ENCODE measurements around the gene SNX17. TPM values are rescaled to one million over a fixed set of nuclear protein-coding genes. Genes with fewer than 3 reads are reported as not detected.
"Not testable (repeated sequence)": the region's sequence is repeated elsewhere in the genome, so short reads cannot be mapped to it uniquely, and the experiment has no call there.

The SNX17 gene
- total RNA-seq, 1 experiment from 2014 or later, result 108 TPM

GRCh38 chr2:27421660-27422250, 51.3 kb downstream of the SNX17 start:
- no peaks in the 10 kb centered on the region for H3K9me3 ChIP-seq
- H3K27me3 ChIP-seq (replicated peaks; ENCODE audit: control insufficient read depth, insufficient read depth, low read length), result no peaks in the 10 kb centered on the region
- intact Hi-C loops (cut with micrococcal nuclease; ENCODE audit: unreplicated experiment), result no loop called here
- no peaks in the 10 kb centered on the region for H3K36me3 ChIP-seq (ENCODE audit: control insufficient read depth, insufficient read depth, low read length)
- H3K4me1 ChIP-seq, result peaks cover 13% of the 10 kb centered on the region
- no TSS peak for BruUV-seq (replicated peaks)
- H3K4me3 Mint-ChIP-seq (ENCODE audit: unreplicated experiment), result no peak overlapping the region
- H3K27me3 Mint-ChIP-seq (ENCODE audit: insufficient read depth, unreplicated experiment), result no peaks in the 10 kb centered on the region
- POLR2A ChIA-PET, result no interaction called here
- no peak overlapping the region for H3K27ac Mint-ChIP-seq (ENCODE audit: unreplicated experiment)
- no peak for TF ChIP-seq CTCF (IDR thresholded peaks at IDR 0.05; ENCODE audit: insufficient read depth in 1 of 2, low read depth in 1 of 2, low read length in 1 of 2, severe bottlenecking in 1 of 2, unreplicated experiment in 1 of 2)
- no peaks in the 10 kb centered on the region for H3K36me3 Mint-ChIP-seq (ENCODE audit: insufficient read depth, unreplicated experiment)
- DNase-seq, result no peak
- no peaks in the 10 kb centered on the region for H3K4me1 Mint-ChIP-seq (ENCODE audit: low read depth, unreplicated experiment)
- H3K9me3 Mint-ChIP-seq (ENCODE audit: unreplicated experiment), result no peaks in the 10 kb centered on the region
- H3K4me3 ChIP-seq (ENCODE audit: low read depth, low read length), result no peak overlapping the region
- CTCF ChIA-PET, result no interaction called here

GRCh38 chr2:27422958-27423357, 52.5 kb downstream of the SNX17 start:
- H3K27me3 ChIP-seq (replicated peaks; ENCODE audit: control insufficient read depth, insufficient read depth, low read length), result no peaks in the 10 kb centered on the region
- POLR2A ChIA-PET, result no interaction called here
- H3K27me3 Mint-ChIP-seq (ENCODE audit: insufficient read depth, unreplicated experiment), result no peaks in the 10 kb centered on the region
- H3K9me3 Mint-ChIP-seq (ENCODE audit: unreplicated experiment), result no peaks in the 10 kb centered on the region
- no peaks in the 10 kb centered on the region for H3K9me3 ChIP-seq
- CTCF ChIA-PET, result no interaction called here
- H3K4me3 ChIP-seq (ENCODE audit: low read depth, low read length), result no peak overlapping the region
- H3K36me3 ChIP-seq (ENCODE audit: control insufficient read depth, insufficient read depth, low read length), result no peaks in the 10 kb centered on the region
- no TSS peak for BruUV-seq (replicated peaks)
- H3K36me3 Mint-ChIP-seq (ENCODE audit: insufficient read depth, unreplicated experiment), result peaks cover under 1% of the 10 kb centered on the region
- no peak overlapping the region for H3K4me3 Mint-ChIP-seq (ENCODE audit: unreplicated experiment)
- DNase-seq, result no peak
- intact Hi-C loops (cut with micrococcal nuclease; ENCODE audit: unreplicated experiment), result no loop called here
- no peak overlapping the region for H3K27ac Mint-ChIP-seq (ENCODE audit: unreplicated experiment)
- peaks cover 5% of the 10 kb centered on the region for H3K4me1 Mint-ChIP-seq (ENCODE audit: low read depth, unreplicated experiment)
- no peak for TF ChIP-seq CTCF (IDR thresholded peaks at IDR 0.05; ENCODE audit: insufficient read depth in 1 of 2, low read depth in 1 of 2, low read length in 1 of 2, severe bottlenecking in 1 of 2, unreplicated experiment in 1 of 2)
- peaks cover 22% of the 10 kb centered on the region for H3K4me1 ChIP-seq

- H3K9me3 ChIP-seq; H3K27me3 ChIP-seq (replicated peaks; ENCODE audit: control insufficient read depth, insufficient read depth, low read length); H3K4me1 Mint-ChIP-seq (ENCODE audit: low read depth, unreplicated experiment); POLR2A ChIA-PET; H3K27me3 Mint-ChIP-seq (ENCODE audit: insufficient read depth, unreplicated experiment); H3K36me3 ChIP-seq (ENCODE audit: control insufficient read depth, insufficient read depth, low read length); BruUV-seq (replicated peaks); CTCF ChIA-PET; H3K9me3 Mint-ChIP-seq (ENCODE audit: unreplicated experiment); H3K4me3 Mint-ChIP-seq (ENCODE audit: unreplicated experiment); DNase-seq; H3K27ac Mint-ChIP-seq (ENCODE audit: unreplicated experiment); intact Hi-C loops (cut with micrococcal nuclease; ENCODE audit: unreplicated experiment); H3K4me3 ChIP-seq (ENCODE audit: low read depth, low read length): not testable (repeated sequence)
- peaks cover 26% of the 10 kb centered on the region for H3K4me1 ChIP-seq
- H3K36me3 Mint-ChIP-seq (ENCODE audit: insufficient read depth, unreplicated experiment), result peaks cover 22% of the 10 kb centered on the region
Observed at GRCh38 chr2:27425039-27425438, 54.6 kb downstream of the SNX17 start.

Other genes with a start within 250 kb of the SNX17 start
- gene ABHD1, start 246.8 kb upstream of the SNX17 start, total RNA-seq (2022), result 0.18 and 0.23 TPM in 2 replicates
- gene PREB, start 236.0 kb upstream of the SNX17 start, total RNA-seq (2022), result 62.5 and 65.3 TPM in 2 replicates
- gene PRR30, start 231.2 kb upstream of the SNX17 start, total RNA-seq (2022), result not detected in 2 replicates
- not detected in 2 replicates for gene TCF23, start 221.6 kb upstream of the SNX17 start, total RNA-seq (2022)
- gene ATRAID, start 158.6 kb upstream of the SNX17 start, total RNA-seq (2022), result 150 and 157 TPM in 2 replicates
- 93.7 and 98.2 TPM in 2 replicates for gene SLC5A6, start 158.3 kb upstream of the SNX17 start, total RNA-seq (2022)
- 86.4 and 103 TPM in 2 replicates for gene CAD, start 153.2 kb upstream of the SNX17 start, total RNA-seq (2022)
- 3.9 and 4.3 TPM in 2 replicates for gene SLC30A3, start 107.6 kb upstream of the SNX17 start, total RNA-seq (2022)
- 0.25 and 0.51 TPM in 2 replicates for gene DNAJC5G, start 95.2 kb upstream of the SNX17 start, total RNA-seq (2022)
- 0.25 TPM in 1 of 2 replicates, not detected in the other for gene TRIM54, start 88.2 kb upstream of the SNX17 start, total RNA-seq (2022)
- gene UCN, start 62.2 kb upstream of the SNX17 start, total RNA-seq (2022), result 0.86 TPM in 1 of 2 replicates, not detected in the other
- gene MPV17, start 47.5 kb upstream of the SNX17 start, total RNA-seq (2022), result 43.4 and 50.6 TPM in 2 replicates
- gene GTF3C2, start 13.9 kb upstream of the SNX17 start, total RNA-seq (2022), result 81.0 and 91.4 TPM in 2 replicates
- gene EIF2B4, start 278 bp upstream of the SNX17 start, total RNA-seq (2022), result 79.7 and 91.3 TPM in 2 replicates
- gene ZNF513, start 10.1 kb downstream of the SNX17 start, total RNA-seq (2022), result 18.2 and 19.2 TPM in 2 replicates
- 140 and 149 TPM in 2 replicates for gene PPM1G, start 39.0 kb downstream of the SNX17 start, total RNA-seq (2022)
- gene NRBP1, start 58.0 kb downstream of the SNX17 start, total RNA-seq (2022), result 148 and 169 TPM in 2 replicates
- gene KRTCAP3, start 71.8 kb downstream of the SNX17 start, total RNA-seq (2022), result 47.8 and 53.9 TPM in 2 replicates
- gene IFT172, start 119.1 kb downstream of the SNX17 start, total RNA-seq (2022), result 17.2 and 21.9 TPM in 2 replicates
- gene FNDC4, start 124.6 kb downstream of the SNX17 start, total RNA-seq (2022), result 2.4 and 2.5 TPM in 2 replicates
- 0.65 TPM in 1 of 2 replicates, not detected in the other for gene GCKR, start 126.2 kb downstream of the SNX17 start, total RNA-seq (2022)
- gene ZNF512, start 212.4 kb downstream of the SNX17 start, total RNA-seq (2022), result 33.9 and 38.9 TPM in 2 replicates

Data from Caco-2 (cell line).